Keratinocyte (primary cell): ENCODE data around the gene B3GALNT1. TPM values are rescaled to one million over a fixed set of nuclear protein-coding genes. Genes with fewer than 3 reads are reported as not detected.

Experiments used
- DNase-seq: peaks from one replicate; pipeline ENCODE4 v3.0.0-alpha.2; 2011; ENCODE audit warnings: low read depth, missing footprints, low spot score
- FAIRE-seq: peaks from 2 replicates; lab custom pipeline; 2011; peaks lifted over from hg19 to GRCh38; lab: Jason Lieb, UNC
- H2AFZ ChIP-seq: 2 replicates; pipeline ENCODE4 v1.6.0; 2012; ENCODE audit warnings: low read length, control low read depth, inconsistent platforms; ENCODE audit not compliant: control insufficient read depth
- H3K27ac ChIP-seq: 2 replicates; pipeline ENCODE4 v1.5.1; 2011; ENCODE audit warnings: low read length; ENCODE audit not compliant: control insufficient read depth, insufficient read depth
- H3K27me3 ChIP-seq: 3 replicates; pipeline ENCODE4 v1.6.0; 2011; ENCODE audit warnings: low read length; ENCODE audit not compliant: control insufficient read depth, insufficient read depth; ENCODE audit errors: extremely low read depth
- H3K36me3 ChIP-seq, 2 experiments: 2 replicates in 1 of 2; 3 replicates in 1 of 2; pipeline ENCODE4 v1.5.1; 2011; ENCODE audit warnings: low read length in 2 of 2, mild to moderate bottlenecking in 1 of 2; ENCODE audit not compliant: control insufficient read depth in 2 of 2, insufficient read depth in 2 of 2; ENCODE audit errors: extremely low read depth in 1 of 2
- H3K4me1 ChIP-seq: 3 replicates; pipeline ENCODE4 v1.5.1; 2011; ENCODE audit warnings: low read length; ENCODE audit not compliant: control insufficient read depth, insufficient read depth; ENCODE audit errors: extremely low read depth
- H3K4me2 ChIP-seq: 3 replicates; pipeline ENCODE4 v1.6.0; 2011; ENCODE audit warnings: low read depth, low read length; ENCODE audit not compliant: control insufficient read depth, insufficient read depth; ENCODE audit errors: extremely low read depth
- H3K4me3 ChIP-seq, 3 experiments: fragments of 200-600 bp in 1 of 3; sonication (generic) in 1 of 3; 2 replicates in 2 of 3; 3 replicates in 1 of 3; pipeline ENCODE4 v1.5.1; 2011 to 2016; ENCODE audit warnings: low read length in 3 of 3, mild to moderate bottlenecking in 3 of 3, control low read depth in 2 of 3, inconsistent platforms in 1 of 3, low read depth in 1 of 3, mixed read lengths in 1 of 3, mixed run types in 1 of 3, moderate library complexity in 1 of 3; ENCODE audit not compliant: control insufficient read depth in 2 of 3, insufficient read depth in 2 of 3; ENCODE audit errors: extremely low read depth in 1 of 3
- H3K79me2 ChIP-seq: 2 replicates; pipeline ENCODE4 v1.6.0; 2012; ENCODE audit warnings: low read length; ENCODE audit not compliant: control insufficient read depth, insufficient read depth
- H3K9ac ChIP-seq: 3 replicates; pipeline ENCODE4 v1.6.0; 2011; ENCODE audit warnings: low read length; ENCODE audit not compliant: control insufficient read depth, insufficient read depth; ENCODE audit errors: extremely low read depth
- H3K9me1 ChIP-seq: 3 replicates; pipeline ENCODE4 v1.6.0; 2011; ENCODE audit warnings: low read length; ENCODE audit not compliant: control insufficient read depth, insufficient read depth; ENCODE audit errors: extremely low read depth
- H3K9me3 ChIP-seq: 2 replicates; pipeline ENCODE4 v1.5.1; 2012; ENCODE audit warnings: low read depth, low read length; ENCODE audit not compliant: control insufficient read depth
- H4K20me1 ChIP-seq: 3 replicates; pipeline ENCODE4 v1.6.0; 2011; ENCODE audit warnings: low read length; ENCODE audit not compliant: control insufficient read depth, insufficient read depth; ENCODE audit errors: extremely low read depth
- CTCF ChIP-seq, 3 experiments: IDR thresholded peaks in 1 of 3; conservative IDR thresholded peaks in 1 of 3; optimal IDR thresholded peaks in 1 of 3; 2 replicates in 2 of 3; 3 replicates in 1 of 3; pipeline versions ENCODE3 to v1.5.1; 2011; ENCODE audit warnings: low read length in 3 of 3, mild to moderate bottlenecking in 3 of 3, moderate library complexity in 2 of 3, control low read depth in 1 of 3, inconsistent platforms in 1 of 3; ENCODE audit not compliant: insufficient read depth in 2 of 3; ENCODE audit errors: extremely low read depth in 1 of 3
- EZH2 ChIP-seq: IDR thresholded peaks from one replicate; pipeline ENCODE4 v1.6.1; 2012; ENCODE audit warnings: inconsistent platforms, mild to moderate bottlenecking, low read length, moderate library complexity
- dilution Hi-C: fragments of 300-500 bp; cut with MboI; formaldehyde crosslinking; loops from one replicate; pipeline ENCODE4 v1.7.0; 2020; ENCODE audit warnings: low sequenced_read_pairs; ENCODE audit not compliant: extremely low pct_ligation_motif_present
- polyA plus RNA-seq, 5 experiments: library from polyadenylated mRNA; depleted of rRNA in 3 of 5; stranded (reverse) in 3 of 5; stranded (forward) in 1 of 5; unstranded in 1 of 5; fragments of >200 nt; gene quantifications; 1 replicate in 1 of 5; 2 replicates in 3 of 5; 3 replicates in 1 of 5; pipeline versions ENCODE4 v1.2.1 to v1.2.3, GENCODE V29; 2011 to 2012; ENCODE audit warnings: missing spikeins in 2 of 5, low read depth in 1 of 5, low replicate concordance in 1 of 5

B3GALNT1 gene
- polyA plus RNA-seq, 1 donor (not counting 4 experiments of a cell fraction or from before 2014, with no cell fraction given): 3.6 TPM

- dilution Hi-C loops: no loop called here
- Histone ChIP-seq H4K20me1 (no peaks in the 10 kb centered on the region), H2AFZ (no peak overlapping the region), H3K79me2 (no peaks in the 10 kb centered on the region), H3K27ac (no peak overlapping the region), H3K27me3 (no peaks in the 10 kb centered on the region), H3K9ac (no peak overlapping the region), H3K4me3 (no peak overlapping the region), H3K36me3 (no peaks in the 10 kb centered on the region), H3K9me1 (no peaks in the 10 kb centered on the region), H3K4me2 (no peak overlapping the region), H3K9me3 (no peaks in the 10 kb centered on the region), H3K4me1 (peaks cover 15% of the 10 kb centered on the region)
- TF ChIP-seq CTCF (optimal IDR thresholded peaks at IDR 0.05 in 1 of 3, IDR thresholded peaks at IDR 0.05 in 1 of 3, conservative IDR thresholded peaks at IDR 0.05 in 1 of 3; ENCODE audit: extremely low read depth in 1 of 3, insufficient read depth in 2 of 3, low read length in 3 of 3) (no peak), EZH2 (no peak)
- DNase-seq (no peak), FAIRE-seq (no peak)
These were observed 32.9 kb downstream of the B3GALNT1 start for GRCh38 chr3:161072211-161072621.

GRCh38 chr3:161070980-161071663 is 34.0 kb downstream of the B3GALNT1 start:
- Histone ChIP-seq H3K4me2 (no peak overlapping the region), H3K36me3 (no peaks in the 10 kb centered on the region), H3K27me3 (no peaks in the 10 kb centered on the region), H3K4me3 (no peak overlapping the region), H4K20me1 (no peaks in the 10 kb centered on the region), H3K27ac (no peak overlapping the region), H3K9me1 (no peaks in the 10 kb centered on the region), H3K9ac (no peak overlapping the region), H3K4me1 (peaks cover 15% of the 10 kb centered on the region), H2AFZ (no peak overlapping the region), H3K79me2 (no peaks in the 10 kb centered on the region), H3K9me3 (no peaks in the 10 kb centered on the region)
- no peak for DNase-seq
- TF ChIP-seq CTCF (optimal IDR thresholded peaks at IDR 0.05 in 1 of 3, IDR thresholded peaks at IDR 0.05 in 1 of 3, conservative IDR thresholded peaks at IDR 0.05 in 1 of 3; ENCODE audit: extremely low read depth in 1 of 3, insufficient read depth in 2 of 3, low read length in 3 of 3) (no peak), EZH2 (no peak)
- FAIRE-seq: no peak
- dilution Hi-C loops: no loop called here
